Measurements from ENCODE around the gene ZNF136.
A peak's percentile ranks its signal among the peaks of the same experiment; 100 is the strongest.

Gene ZNF136

GRCh38 chr19:12194827-12195731 is 32.2 kb downstream of the ZNF136 start:
- peak; percentile 50 for DNase-seq (ENCODE audit: low read depth)

- no peak for DNase-seq (ENCODE audit: low read depth)
Observed at GRCh38 chr19:12198136-12198535, 35.2 kb downstream of the ZNF136 start.

- DNase-seq (ENCODE audit: low read depth) = no peak
Observed at GRCh38 chr19:12199757-12200419, 37.0 kb downstream of the ZNF136 start.

GRCh38 chr19:12202250-12202649 is 39.4 kb downstream of the ZNF136 start:
- DNase-seq (ENCODE audit: low read depth) = peak; percentile 37

- no peak for DNase-seq (ENCODE audit: low read depth)
Observed at GRCh38 chr19:12205296-12205695, 42.4 kb downstream of the ZNF136 start.

- no peak for DNase-seq (ENCODE audit: low read depth)
Observed at GRCh38 chr19:12208221-12208620, 45.3 kb downstream of the ZNF136 start.

GRCh38 chr19:12217332-12217731 is 54.4 kb downstream of the ZNF136 start:
- no peak for DNase-seq (ENCODE audit: low read depth)

- no peak for DNase-seq (ENCODE audit: low read depth)
Observed at GRCh38 chr19:12222980-12223630, 60.2 kb downstream of the ZNF136 start.

- no peak for DNase-seq (ENCODE audit: low read depth)
Observed at GRCh38 chr19:12224676-12225075, 61.8 kb downstream of the ZNF136 start.

- no peak for DNase-seq (ENCODE audit: low read depth)
Observed at GRCh38 chr19:12229990-12230389, 67.1 kb downstream of the ZNF136 start.

- DNase-seq (ENCODE audit: low read depth) = no peak
Observed at GRCh38 chr19:12230751-12231733, 68.1 kb downstream of the ZNF136 start.

GRCh38 chr19:12232961-12233360 is 70.1 kb downstream of the ZNF136 start:
- DNase-seq (ENCODE audit: low read depth) = no peak

- no peak for DNase-seq (ENCODE audit: low read depth)
Observed at GRCh38 chr19:12237143-12237839, 74.4 kb downstream of the ZNF136 start.

Data from T follicular helper cell (primary cell).